NCI-H510A (cell line): ENCODE results near the gene NOP10.
A peak's percentile ranks its signal among the peaks of the same experiment; 100 is the strongest.
"Not testable (repeated sequence)": the region's sequence is repeated elsewhere in the genome, so short reads cannot be mapped to it uniquely, and the experiment has no call there.

Source experiments
- DNase-seq: peaks from one replicate; lab custom pipeline; 2025; lab: John Stamatoyannopoulos, UW

Gene NOP10

DNA sequence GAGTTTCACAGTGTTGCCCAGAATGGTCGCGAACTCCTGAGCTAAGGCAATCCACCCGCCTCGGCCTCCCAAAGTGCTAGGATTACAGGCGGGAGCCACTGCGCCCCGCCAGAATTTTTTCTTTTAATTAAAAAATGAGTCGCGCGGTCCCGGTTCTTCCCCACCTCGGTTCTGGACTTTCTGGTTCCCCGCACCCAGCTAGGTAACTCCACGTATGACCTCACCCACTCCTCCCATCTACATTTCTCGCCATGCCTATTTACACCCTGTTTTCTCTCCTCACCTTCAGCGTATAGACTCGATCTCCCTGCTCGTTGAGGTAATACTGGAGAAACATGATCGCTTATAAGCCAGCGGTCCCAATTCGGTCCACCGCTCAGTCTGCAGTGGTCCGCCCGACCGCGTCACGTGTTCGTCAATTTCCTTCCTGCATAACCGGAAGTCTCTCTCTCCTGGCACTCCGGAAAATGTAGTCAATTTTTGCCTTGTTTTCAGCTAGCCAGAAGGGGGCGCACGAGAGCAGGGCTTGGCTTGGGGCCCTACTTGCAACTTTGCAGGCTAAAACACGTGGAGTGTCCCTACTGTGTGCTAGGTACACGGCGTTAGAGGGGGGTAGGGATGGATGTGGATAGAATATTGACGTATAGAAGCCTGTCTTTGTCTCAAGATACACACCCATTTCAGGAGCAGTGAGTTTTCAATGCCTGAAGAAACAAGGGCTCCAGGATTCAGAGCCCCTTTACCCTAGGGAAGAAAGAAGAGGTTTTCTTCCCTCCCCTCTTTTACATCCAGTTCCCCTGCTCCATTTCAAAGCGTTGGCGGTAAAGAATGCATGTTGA is at the start of gene NOP10, which contains the start of gene NUTM1:
NOP10 (minus strand) TSS at position 400 of the 839 bp plus-strand sequence; CDS start at position 337, 63 bp downstream.
NUTM1 (plus strand) TSS at position 579 of the 839 bp plus-strand sequence. CDS start 382 bp downstream, outside the sequence.
- DNase-seq, result peak; percentile 65

DNA sequence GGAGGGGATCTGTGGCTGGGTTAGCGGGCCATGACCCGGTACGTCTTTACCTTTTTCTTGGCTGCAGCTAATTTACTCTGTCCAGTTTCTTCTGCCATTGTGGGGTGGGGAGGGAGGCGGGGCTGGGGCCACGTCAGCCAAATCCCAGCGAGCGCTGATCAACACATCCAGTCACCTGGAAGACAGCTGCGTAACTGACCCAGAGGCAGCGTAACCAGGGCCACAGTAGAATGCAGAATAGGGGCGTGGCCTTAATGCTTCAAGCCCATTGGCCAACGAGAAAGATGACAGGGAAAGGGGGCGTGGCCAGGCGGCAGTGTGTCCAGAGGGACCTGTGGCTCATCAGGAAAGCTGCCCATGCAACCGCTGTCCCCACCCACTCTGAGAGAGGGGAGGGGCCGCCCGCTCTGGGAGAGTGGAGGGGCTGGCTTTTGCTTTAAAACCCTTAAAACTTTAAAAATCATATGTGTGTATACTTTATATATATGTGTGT is 46.7 kb upstream of the NOP10 start:
- DNase-seq, result not testable (repeated sequence)

DNA sequence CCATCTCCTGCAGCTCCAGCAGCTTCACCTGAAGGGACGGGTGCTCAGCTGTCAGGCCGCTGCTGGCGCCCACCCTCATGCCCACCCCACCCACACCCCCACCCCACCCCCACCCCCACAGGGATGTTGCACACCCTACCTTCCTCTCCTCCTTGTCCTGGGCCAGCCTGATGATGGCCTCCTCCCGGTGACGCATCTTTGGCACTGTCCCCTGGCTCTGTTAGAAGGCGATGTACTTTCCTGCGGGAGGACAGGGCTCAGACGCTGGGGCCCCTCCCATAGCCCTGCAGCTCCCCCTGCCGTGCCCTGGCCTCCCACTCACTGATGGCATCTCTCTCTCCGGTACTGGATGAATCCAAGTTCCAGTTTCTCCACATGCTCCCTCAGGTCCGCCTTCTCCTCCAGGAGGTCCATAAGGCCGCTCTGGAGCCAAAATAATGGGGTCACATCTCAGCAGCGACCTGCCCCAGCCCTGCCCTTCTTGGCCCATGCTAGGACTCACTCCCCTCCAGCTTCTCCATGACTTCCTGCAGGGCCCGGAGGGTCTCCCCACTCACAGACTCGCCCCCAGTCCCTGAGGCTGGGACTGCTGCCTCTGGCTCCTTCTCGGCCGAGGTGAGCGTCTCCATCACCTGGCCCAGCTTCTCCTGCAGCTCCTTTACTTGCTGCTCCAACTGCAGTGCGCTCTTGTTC is 39.0 kb upstream of the NOP10 start:
- not testable (repeated sequence) for DNase-seq

DNA sequence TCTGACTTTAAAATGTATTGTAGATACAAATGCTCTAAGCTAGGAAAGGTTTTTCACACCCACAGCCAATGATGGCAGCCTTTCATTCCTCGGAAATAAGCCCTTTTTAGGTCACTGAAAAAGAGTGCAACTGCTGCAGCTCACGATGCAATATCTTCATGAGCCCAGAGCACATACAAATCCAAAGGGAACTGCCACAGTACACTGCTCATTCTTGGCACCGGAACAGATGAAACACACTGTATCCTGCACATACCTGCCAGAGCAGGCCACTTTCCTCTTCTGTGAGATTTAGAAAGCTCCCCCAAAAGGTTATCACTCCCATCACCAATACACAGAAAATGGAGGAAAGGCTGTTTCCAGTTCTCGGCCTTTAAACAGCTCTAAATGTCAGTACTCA is 37.6 kb upstream of the NOP10 start:
- DNase-seq, result not testable (repeated sequence)

GRCh38 chr15:34376856-34377255 is 33.9 kb upstream of the NOP10 start:
- no peak for DNase-seq

GRCh38 chr15:34375541-34375940 is 32.6 kb upstream of the NOP10 start:
- not testable (repeated sequence) for DNase-seq

DNA sequence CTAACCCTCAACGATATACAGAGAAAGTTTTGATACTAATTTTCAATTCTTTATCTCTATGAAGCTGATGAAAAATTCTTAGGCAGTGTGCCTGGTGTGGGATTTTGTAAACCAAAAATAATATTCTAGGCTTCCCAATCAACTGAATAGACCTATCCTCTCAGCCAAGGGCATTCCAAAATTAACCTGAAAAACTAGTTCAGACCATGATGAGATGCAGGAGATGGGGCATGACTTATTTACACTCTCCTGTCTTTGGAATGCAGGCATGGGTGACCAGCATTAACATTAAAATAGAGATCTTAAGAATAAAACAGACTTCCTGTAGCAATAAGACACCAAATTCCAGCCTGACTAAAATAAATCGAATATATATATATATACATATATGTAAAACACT is 31.9 kb upstream of the NOP10 start:
- DNase-seq, result no peak

DNA sequence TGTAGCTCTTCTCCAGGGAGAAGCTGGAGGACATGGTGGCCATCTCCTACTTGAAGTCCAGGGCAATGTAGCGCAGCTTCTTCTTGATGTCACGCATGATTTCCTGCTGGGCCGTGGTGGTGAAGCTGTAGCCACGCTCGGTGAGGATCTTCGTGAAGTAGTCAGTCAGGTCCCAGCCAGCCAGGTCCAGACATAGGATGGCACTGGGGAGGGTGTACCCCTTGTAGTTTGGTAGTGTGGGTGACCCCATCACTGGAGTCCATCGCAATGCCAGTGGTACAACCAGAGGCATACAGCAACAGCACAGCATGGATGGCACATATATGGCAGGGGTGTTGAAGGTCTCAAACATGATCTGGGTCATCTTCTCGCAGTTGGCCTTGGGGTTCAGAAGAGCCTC is 31.0 kb upstream of the NOP10 start:
- no peak for DNase-seq

DNA sequence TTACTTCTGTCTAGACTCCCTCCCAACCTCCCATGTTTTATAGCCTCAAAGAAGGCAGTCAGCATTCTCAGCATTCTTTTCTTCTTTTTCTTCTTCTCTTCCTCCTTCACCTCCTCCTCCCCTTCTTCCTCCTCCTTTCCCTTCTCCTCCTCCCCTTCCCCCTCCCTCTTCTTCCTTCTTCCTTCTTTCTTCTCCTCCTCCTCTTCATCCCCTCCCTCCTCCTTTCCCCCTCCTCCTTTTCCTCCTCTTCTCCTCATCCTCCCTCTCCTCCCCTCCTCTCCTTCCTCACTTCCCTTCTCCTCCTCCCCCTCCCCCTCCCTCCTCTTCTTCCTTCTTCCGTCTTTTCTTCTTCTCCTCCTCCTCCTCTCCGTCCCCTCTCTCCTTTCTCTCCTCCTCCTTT is 27.7 kb upstream of the NOP10 start:
- DNase-seq, result no peak

DNA sequence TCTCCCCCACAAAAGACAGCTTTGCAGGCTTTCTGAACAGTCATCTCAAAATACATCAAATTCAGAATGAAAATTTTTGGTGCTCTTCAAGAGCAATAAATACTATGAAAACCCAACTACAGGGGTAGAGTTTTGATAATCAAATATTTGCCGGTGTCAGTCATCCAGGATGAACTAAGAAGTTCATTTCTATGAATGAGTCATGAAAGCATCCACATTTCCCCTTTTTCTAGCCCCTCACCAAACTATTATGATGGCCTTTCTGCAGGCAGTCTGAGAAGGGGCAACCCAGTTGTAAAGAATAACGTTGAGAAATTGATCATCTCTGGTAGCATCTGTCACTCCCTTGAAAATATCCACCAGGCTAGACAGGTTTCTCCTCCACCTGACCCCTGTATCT is 27.2 kb upstream of the NOP10 start:
- DNase-seq, result no peak

- DNase-seq, result peak; percentile 76
These were observed 24.5 kb upstream of the NOP10 start, which contains the start of gene LPCAT4 for GRCh38 chr15:34367101-34368081. LPCAT4 (minus strand) TSS chr15:34367196; CDS start chr15:34367100, 96 bp downstream.

DNA sequence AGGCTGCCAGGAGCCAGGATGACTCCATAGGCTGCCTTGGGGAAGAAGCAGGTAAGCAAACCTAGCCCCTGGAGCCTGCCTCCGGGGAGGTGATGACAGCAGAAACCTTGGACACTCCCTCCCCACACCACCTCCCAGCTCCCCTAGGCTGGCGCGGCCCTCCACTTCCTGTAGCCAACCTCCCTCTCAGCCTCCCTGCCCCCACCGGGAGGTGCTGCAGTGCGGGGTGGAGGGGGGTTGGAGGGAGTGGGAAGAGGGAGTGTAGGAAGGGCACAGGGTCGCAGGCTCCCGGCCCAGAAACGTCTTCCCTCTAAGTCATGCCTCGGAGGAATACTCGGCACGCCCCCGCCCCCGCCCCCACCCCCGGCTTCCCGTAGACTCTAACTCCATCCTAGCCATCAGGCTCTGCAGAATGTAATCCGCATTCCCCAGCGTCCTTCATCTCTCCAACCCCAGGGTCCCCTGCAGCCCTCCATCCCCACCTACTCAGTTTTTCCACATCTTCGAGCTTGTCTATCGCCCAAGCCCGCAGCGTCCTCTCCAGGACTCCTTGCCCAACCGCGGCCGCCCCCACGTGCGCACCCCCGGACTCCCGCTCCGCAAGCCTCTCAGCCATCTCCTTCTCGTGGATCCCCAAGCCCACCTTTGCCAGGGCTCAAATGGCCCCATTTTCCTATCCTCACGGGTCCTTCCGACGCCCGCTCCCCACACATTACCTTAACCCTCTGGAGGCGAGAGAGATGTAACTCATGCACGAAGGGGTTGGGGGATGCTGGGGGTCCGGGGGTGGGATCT is 23.5 kb upstream of the NOP10 start:
- DNase-seq, result peak; percentile 59

DNA sequence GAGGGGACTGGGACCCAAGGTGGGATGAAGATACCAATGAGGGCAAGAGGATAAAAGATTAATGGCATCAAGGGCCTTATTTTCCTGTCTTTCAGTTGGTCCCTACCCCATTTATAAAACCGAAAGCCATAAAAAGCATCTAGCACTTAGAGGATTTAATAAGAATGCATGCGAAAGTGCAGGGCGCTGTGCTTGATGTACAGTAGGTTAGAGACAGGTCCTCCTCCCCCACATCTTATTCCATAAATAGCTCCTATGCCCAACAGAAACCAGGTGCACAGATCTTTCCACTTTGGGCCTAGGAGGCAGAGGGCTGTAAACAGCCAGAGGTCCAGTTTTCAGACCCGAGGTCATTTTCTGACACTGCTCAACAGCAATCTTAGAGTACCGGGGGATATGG is 22.9 kb upstream of the NOP10 start:
- DNase-seq, result no peak

DNA sequence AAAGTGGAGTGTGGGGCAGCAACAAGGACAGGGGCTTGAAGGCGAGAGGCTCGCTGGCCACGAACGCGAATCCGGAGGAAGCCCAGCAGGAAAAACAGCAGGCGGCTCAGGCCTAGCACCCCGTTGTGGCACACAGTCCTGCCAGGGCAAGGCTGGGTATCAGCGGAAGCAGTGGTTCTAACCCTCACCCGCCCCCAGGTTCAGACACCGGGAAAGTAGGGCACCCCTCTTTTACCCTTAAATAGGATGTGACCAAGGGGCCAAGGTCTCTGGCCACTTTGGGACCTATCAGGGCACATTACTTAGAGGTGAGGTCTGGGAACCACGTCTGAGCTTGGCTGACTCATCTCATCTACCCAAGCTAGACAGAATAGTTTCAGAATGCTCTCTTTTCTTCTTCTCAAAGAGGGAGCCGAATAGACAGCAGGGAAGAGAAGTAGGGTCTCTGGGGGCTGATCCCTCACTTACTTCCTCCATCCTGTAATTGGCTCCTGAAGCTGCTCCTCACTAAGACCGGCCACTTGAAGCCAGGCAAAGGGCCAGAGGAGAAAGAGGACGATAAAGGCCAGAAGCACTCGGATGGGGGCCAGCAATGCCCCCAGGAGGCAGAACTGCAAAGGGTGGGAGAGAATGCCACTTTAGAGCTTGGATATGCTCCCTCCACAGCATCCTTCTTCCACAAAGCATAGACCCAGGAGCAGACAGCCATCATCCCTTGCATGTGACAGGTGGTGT is 22.3 kb upstream of the NOP10 start:
- no peak for DNase-seq

DNA sequence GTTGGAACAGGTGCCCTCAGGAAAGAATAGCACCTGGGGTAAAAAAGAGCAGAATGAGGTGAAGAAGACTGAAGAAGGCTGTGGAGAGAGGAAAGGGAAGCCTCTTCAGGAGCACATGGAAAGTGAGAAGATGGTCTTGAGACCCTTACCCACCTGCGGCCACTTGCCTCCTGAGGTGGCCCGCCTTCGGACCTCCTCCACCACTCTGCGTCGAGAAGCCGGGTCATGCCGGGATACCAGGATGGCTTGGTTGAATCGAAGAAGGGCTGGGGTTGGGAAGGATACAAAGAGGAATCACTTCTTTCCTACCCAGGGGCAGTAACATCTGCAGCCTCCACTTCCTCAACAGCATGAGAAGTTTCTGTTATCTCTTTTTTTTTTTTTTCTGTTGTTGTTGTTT is 21.1 kb upstream of the NOP10 start:
- DNase-seq, result no peak

DNA sequence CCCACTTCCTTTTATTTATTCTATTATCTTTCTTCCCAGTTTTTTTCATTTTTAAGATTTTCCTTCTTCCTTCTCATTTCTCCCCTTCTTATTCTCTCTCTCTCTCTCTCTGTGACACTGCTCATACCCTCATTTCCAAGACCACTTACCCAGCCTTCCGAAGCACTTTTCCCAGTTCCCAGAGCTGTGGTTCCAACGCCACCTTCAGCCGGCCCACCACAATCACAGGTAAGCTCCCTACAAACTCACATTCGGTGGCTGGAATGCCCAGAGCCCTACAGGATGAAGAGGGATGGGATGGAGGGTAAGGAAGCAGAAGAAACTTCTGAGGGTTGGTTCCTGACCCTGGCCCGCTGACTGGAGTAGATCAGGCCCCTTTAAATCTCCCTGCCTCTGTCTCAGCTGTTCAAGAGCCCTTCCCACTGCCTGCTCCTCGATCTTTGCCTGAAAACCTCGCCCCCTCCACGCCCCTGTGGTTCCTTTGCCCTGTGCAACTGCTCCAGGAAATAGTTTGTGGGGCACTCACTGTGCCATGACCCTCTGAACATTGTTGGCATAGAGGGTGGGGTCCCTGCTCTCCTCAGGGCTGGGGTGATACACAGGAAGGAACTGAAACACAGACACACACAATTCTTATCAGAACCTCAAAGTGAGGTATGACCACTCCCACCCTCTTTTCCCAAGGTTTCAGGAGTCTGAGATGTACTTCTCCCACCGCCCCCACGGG is 19.3 kb upstream of the NOP10 start:
- DNase-seq, result no peak

GRCh38 chr15:34361278-34361677 is 18.3 kb upstream of the NOP10 start:
- DNase-seq, result no peak

- DNase-seq, result no peak
These were observed 17.4 kb upstream of the NOP10 start for GRCh38 chr15:34360298-34360697.

DNA sequence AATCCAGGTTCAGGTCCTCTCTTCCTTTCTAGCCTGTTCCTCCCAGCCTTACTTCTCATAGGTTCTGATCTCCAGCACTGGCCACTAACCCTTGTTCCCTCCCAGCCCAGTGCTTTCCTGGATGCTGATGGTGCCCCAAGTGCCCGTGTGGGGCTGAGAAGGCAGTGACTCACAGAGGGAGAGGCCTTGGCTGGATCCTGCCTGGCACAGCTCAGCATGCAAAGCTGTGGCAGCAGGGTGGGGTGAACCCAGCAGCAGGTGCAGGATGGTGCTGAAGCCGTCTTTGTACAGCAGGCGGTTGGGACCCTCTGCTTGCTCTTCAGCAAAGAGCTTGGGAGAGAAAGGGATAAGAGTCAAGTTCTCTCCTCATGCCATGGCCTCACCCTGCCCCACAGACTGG is 16.5 kb upstream of the NOP10 start:
- DNase-seq, result no peak
